OCI-LY7 (cell line): ENCODE results near the gene CLMN. TPM values are rescaled to one million over a fixed set of nuclear protein-coding genes. Genes with fewer than 3 reads are reported as not detected.

Source experiments
- BruUV-seq: library from RNA; stranded (reverse); fragments of 400-500 nt; replicated peaks from 2 replicates; lab custom pipeline; 2021; lab: Mats Ljungman, UMichigan
- CTCF ChIA-PET: fragments of 300-600 bp; sonication (Branson Sonifier 250); formaldehyde crosslinking; loops from one replicate; lab custom pipeline; 2022; ENCODE audit warnings: antibody characterized with exemption; ENCODE audit not compliant: unreplicated experiment; lab: Charles Lee
- POLR2A ChIA-PET: fragments of 300-600 bp; sonication (Branson Sonifier 250); formaldehyde crosslinking; loops from one replicate; lab custom pipeline; 2022; ENCODE audit warnings: antibody characterized with exemption; lab: Charles Lee
- DNase-seq: peaks from one replicate; pipeline ENCODE4 v3.0.0-alpha.2; 2015; ENCODE audit warnings: low spot score
- H2AFZ ChIP-seq: fragments of 200-600 bp; sonication (generic), shearing (Covaris generic); 2 replicates; pipeline ENCODE4 v1.6.1; 2014; ENCODE audit warnings: mild to moderate bottlenecking, antibody characterized with exemption, low read length, moderate library complexity
- H3K27ac ChIP-seq: fragments of 200-600 bp; sonication (generic); 2 replicates; pipeline ENCODE4 v1.5.1; 2014; ENCODE audit warnings: mixed run types, low read depth, mild to moderate bottlenecking, moderate library complexity, low read length, inconsistent platforms; ENCODE audit not compliant: poor library complexity, severe bottlenecking
- H3K36me3 ChIP-seq: fragments of 200-600 bp; sonication (generic); 2 replicates; pipeline ENCODE4 v1.6.1; 2014; ENCODE audit warnings: mild to moderate bottlenecking, antibody characterized with exemption, low read length, moderate library complexity, mixed read lengths; ENCODE audit not compliant: insufficient read depth
- H3K4me1 ChIP-seq: fragments of 200-600 bp; sonication (generic); 2 replicates; pipeline ENCODE4 v1.5.1; 2014; ENCODE audit warnings: mild to moderate bottlenecking, low read length; ENCODE audit not compliant: insufficient read depth, poor library complexity, severe bottlenecking
- H3K4me2 ChIP-seq: fragments of 200-600 bp; sonication (generic); 2 replicates; pipeline ENCODE4 v1.6.1; 2014; ENCODE audit warnings: mild to moderate bottlenecking, low read length
- H3K4me3 ChIP-seq: fragments of 200-600 bp; sonication (generic); 2 replicates; pipeline ENCODE4 v1.5.1; 2014; ENCODE audit warnings: mild to moderate bottlenecking, low read depth, low read length; ENCODE audit not compliant: poor library complexity, severe bottlenecking
- H3K79me2 ChIP-seq: fragments of 200-600 bp; sonication (generic); 2 replicates; pipeline ENCODE4 v1.6.1; 2016; ENCODE audit warnings: low read depth, mild to moderate bottlenecking, low read length, moderate library complexity, mixed read lengths; ENCODE audit not compliant: insufficient read depth
- H3K9me2 ChIP-seq: fragments of 200-600 bp; sonication (generic); 2 replicates; pipeline ENCODE4 v1.6.1; 2016; ENCODE audit warnings: mild to moderate bottlenecking, low read length, mixed read lengths; ENCODE audit not compliant: insufficient read depth
- H3K9me3 ChIP-seq: fragments of 200-600 bp; sonication (generic); 2 replicates; pipeline ENCODE4 v1.6.1; 2014; ENCODE audit warnings: mild to moderate bottlenecking, mixed run types, low read length, mixed read lengths
- H4K20me1 ChIP-seq: fragments of 200-600 bp; sonication (generic); 2 replicates; pipeline ENCODE4 v1.6.1; 2014; ENCODE audit warnings: mild to moderate bottlenecking, antibody characterized with exemption, low read length, moderate library complexity, mixed read lengths; ENCODE audit not compliant: insufficient read depth
- EZH2phosphoT487 ChIP-seq: fragments of 200-600 bp; sonication (generic); IDR thresholded peaks from 2 replicates; pipeline ENCODE4 v1.6.1; 2018; ENCODE audit warnings: low read depth, borderline replicate concordance, mild to moderate bottlenecking, mixed run types, antibody characterized with exemption, low read length, moderate library complexity, mixed read lengths
- intact Hi-C: fragments of 100-400 bp; cut with micrococcal nuclease; formaldehyde crosslinking; loops from one replicate; pipeline ENCODE4 v1.10.0; 2022; ENCODE audit not compliant: unreplicated experiment
- total RNA-seq, 2 experiments: library from RNA; depleted of rRNA in 1 of 2; stranded (reverse); fragments of >200 nt in 1 of 2; shearing (Covaris generic) in 1 of 2; gene quantifications; 2 replicates each; pipeline ENCODE4 v1.2.3, GENCODE V29; 2014 to 2022
- TF ChIP-seq, protein P1 (sequence below): fragments of 200-600 bp; sonication (generic); conservative IDR thresholded peaks from 2 replicates; pipeline ENCODE4 v1.5.1; 2014; ENCODE audit warnings: mild to moderate bottlenecking, antibody characterized with exemption, low read length, moderate library complexity, mixed read lengths

The CLMN gene
- total RNA-seq, 2 experiments from 2014 or later, result 6.8 to 12.0 TPM

DNA sequence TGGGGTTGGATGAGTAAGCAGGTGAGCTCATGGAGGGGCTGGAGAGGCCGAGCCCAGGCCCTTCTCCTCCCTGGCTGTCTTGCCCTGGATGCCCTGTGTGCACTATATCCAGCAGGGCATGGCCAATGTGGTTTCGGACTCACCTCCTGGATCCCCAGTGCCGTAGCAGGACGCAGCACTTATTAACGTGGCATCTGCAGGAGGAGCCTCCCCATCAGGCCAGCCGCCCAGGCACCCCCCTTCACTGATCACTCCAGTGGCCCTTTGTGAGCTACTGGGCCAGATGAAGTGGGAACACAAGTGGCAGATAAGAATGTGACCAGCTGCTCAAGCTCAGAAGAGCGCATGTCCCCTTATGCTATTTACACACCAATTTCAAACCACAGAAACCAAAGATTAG lies 119.3 kb downstream of the CLMN start:
- Histone ChIP-seq H3K4me1 (no peaks in the 10 kb centered on the region), H3K4me3 (no peak overlapping the region), H4K20me1 (no peaks in the 10 kb centered on the region), H3K36me3 (no peaks in the 10 kb centered on the region), H3K9me2 (no peaks in the 10 kb centered on the region), H3K79me2 (no peaks in the 10 kb centered on the region), H2AFZ (no peak overlapping the region), H3K27ac (no peak overlapping the region), H3K4me2 (no peak overlapping the region), H3K9me3 (no peaks in the 10 kb centered on the region)
- BruUV-seq, result no TSS peak
- intact Hi-C loops, result no loop called here
- CTCF ChIA-PET, result no interaction called here
- TF ChIP-seq, protein P1, sequence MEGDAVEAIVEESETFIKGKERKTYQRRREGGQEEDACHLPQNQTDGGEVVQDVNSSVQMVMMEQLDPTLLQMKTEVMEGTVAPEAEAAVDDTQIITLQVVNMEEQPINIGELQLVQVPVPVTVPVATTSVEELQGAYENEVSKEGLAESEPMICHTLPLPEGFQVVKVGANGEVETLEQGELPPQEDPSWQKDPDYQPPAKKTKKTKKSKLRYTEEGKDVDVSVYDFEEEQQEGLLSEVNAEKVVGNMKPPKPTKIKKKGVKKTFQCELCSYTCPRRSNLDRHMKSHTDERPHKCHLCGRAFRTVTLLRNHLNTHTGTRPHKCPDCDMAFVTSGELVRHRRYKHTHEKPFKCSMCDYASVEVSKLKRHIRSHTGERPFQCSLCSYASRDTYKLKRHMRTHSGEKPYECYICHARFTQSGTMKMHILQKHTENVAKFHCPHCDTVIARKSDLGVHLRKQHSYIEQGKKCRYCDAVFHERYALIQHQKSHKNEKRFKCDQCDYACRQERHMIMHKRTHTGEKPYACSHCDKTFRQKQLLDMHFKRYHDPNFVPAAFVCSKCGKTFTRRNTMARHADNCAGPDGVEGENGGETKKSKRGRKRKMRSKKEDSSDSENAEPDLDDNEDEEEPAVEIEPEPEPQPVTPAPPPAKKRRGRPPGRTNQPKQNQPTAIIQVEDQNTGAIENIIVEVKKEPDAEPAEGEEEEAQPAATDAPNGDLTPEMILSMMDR, result no peak
- no peak for TF ChIP-seq EZH2phosphoT487
- POLR2A ChIA-PET, result interaction anchor here (1.6 kb wide), 1 partner anchor 10 kb away, joined by 5 read pairs; no protein-coding TSS in a partner anchor
- DNase-seq, result no peak

DNA sequence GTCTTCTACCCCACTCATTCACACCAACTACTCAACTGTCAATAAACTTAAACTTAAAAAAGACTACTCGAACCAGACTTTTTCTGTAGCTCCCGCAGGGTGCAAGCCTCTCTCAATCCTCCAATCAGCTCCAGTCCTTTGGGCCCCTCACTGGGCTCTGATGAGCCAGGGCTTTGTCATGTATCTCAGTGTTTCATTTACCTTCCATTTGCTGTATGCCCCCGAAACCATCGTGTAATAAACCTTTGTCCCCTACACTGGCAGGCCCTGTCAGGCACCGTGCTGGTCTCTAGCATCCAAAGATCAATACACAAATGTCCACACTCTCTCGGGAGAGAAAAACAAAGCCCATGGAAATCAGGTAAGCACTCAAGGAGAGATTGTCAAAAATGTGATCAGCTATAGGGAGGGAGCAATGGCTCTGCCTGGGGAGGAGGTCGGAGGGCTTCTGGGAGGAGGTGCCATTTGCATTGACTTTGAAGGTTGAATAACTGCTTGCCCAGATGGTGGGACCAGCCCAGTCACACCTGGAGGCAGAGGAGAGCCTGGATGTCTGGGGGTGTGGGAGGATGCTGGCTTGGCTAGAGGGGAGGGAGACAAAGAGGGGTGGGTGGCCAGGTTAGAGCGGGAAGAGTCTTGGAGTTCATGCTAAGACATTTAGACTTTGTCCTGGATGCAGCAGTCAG lies 120.3 kb downstream of the CLMN start:
- no TSS peak for BruUV-seq
- Histone ChIP-seq H3K9me2 (no peaks in the 10 kb centered on the region), H3K36me3 (no peaks in the 10 kb centered on the region), H3K79me2 (no peaks in the 10 kb centered on the region), H3K27ac (no peak overlapping the region), H3K4me3 (no peak overlapping the region), H3K9me3 (no peaks in the 10 kb centered on the region), H3K4me1 (no peaks in the 10 kb centered on the region), H4K20me1 (no peaks in the 10 kb centered on the region), H2AFZ (no peak overlapping the region), H3K4me2 (no peak overlapping the region)
- no peak for DNase-seq
- no peak for TF ChIP-seq EZH2phosphoT487
- TF ChIP-seq, protein P1, result no peak
- ChIA-PET POLR2A (interaction anchor here (0.9 to 1.6 kb wide), 2 partner anchors 9 to 12 kb away, joined by 3 to 5 read pairs; no protein-coding TSS in a partner anchor), CTCF (no interaction called here)
- intact Hi-C loops, result loop anchor here (10.0 kb wide), 1 partner anchor 165 kb away; no protein-coding TSS in a partner anchor

DNA sequence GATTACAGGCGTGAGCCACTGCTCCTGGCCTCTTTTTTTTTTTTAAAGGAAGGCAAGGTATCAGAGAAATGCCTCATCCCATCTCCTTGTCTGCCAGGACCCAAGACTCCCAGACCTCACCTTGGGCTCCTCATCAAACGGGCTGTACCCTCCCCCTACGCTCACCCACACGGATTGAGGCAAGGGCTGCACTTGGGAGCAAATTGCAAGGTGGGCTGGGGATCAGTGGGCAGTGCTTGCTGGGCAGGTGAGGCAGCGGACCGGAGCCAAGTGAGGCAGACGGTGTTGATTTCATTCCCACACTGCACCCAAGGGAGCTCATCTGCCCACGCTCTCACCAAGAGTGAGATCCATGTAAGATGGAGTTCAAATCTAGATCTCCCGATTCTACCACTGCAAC lies 121.4 kb downstream of the CLMN start:
- POLR2A ChIA-PET, result no interaction called here

More for the DNA sequence above, 121.4 kb downstream of the CLMN start:
- H3K4me1 ChIP-seq, result no peaks in the 10 kb centered on the region
- H3K27ac ChIP-seq, result no peak overlapping the region
- H3K4me3 ChIP-seq, result no peak overlapping the region
- intact Hi-C loops, result loop anchor here (10.0 kb wide), 1 partner anchor 166 kb away; no protein-coding TSS in a partner anchor
- no peak for TF ChIP-seq EZH2phosphoT487
- TF ChIP-seq, protein P1, result no peak
- H3K79me2 ChIP-seq, result no peaks in the 10 kb centered on the region
- no peak for DNase-seq
- no peaks in the 10 kb centered on the region for H4K20me1 ChIP-seq
- H2AFZ ChIP-seq, result no peak overlapping the region
- BruUV-seq, result no TSS peak
- H3K4me2 ChIP-seq, result no peak overlapping the region
- no peaks in the 10 kb centered on the region for H3K9me2 ChIP-seq
- no peaks in the 10 kb centered on the region for H3K36me3 ChIP-seq
- no peaks in the 10 kb centered on the region for H3K9me3 ChIP-seq
- CTCF ChIA-PET, result no interaction called here
